ENCODE measurements around the gene RHNO1.

RHNO1 gene

DNA sequence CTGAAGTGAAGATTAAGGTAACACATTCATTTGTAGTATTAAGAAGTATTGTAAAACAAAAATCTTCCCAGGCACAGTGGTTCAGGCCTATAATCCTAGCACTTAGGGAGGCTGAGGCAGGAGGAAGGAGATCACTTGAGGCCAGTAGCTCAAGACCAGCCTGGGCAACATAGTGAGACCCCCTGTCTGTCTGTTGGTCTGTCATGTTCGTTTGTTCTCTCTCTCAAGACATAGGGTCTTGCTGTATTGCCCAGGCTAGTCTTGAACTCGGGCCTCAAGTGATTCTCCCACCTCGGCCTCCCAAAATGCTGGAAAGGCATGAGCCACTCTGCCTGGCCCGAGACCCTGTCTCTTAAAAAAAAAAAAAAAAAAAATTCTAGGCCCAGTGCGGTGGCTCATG is 20.4 kb downstream of the RHNO1 start:
- FAIRE-seq: no peak

DNA sequence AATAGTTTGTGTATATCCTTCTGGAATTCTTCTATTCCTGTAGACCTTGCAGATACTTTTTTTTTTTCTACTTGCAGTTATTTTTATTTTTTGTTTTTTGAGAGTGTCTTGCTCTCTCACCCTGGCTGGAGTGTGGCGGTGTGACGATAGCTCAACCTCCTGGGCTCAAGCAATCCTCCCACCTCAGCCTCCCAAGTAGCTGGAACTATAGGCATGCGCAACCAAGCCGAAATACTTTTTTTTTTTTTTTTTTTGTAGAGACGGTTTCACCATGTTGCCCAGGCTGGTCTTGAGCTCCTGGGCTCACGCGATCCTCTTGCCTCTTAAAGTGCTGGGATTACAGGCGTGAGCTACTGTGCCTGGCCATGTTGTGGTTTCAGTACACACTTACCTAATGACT is 23.6 kb downstream of the RHNO1 start:
- FAIRE-seq (no peak), DNase-seq (ENCODE audit: insufficient read length, low spot score) (no peak)

More for the DNA sequence above, 20.4 kb downstream of the RHNO1 start:
- no peak for DNase-seq (ENCODE audit: insufficient read length, low spot score)

DNA sequence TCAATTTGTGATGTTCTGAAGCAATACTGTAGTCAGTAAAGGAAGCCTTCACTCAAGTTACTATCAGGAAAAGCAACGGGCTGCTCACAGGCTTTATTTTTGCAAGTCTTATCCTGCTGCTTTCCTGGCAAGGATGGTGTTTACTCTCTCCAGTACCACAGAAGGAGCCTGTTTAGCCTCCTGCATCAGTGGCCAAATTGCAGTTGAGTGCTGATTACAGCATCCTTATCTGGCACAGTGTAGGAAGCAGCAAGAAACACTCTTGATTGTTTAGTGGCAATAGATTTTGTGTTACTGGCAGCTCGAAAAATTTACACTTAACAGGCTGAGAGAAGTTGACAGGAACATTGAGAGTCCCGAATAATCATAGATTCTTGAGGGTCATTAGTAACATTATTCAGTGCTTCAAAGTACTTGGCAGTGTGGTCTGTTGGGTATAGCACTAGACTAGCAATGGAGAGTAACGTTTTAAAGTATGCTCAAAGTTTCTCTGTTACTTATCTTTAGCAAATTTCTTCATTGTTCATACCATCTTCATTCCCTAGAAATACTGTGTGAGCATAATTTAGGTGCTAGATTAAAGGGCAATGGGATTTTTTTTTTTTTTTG is 25.4 kb downstream of the RHNO1 start:
- FAIRE-seq: no peak
- no peak for DNase-seq (ENCODE audit: insufficient read length, low spot score)

DNA sequence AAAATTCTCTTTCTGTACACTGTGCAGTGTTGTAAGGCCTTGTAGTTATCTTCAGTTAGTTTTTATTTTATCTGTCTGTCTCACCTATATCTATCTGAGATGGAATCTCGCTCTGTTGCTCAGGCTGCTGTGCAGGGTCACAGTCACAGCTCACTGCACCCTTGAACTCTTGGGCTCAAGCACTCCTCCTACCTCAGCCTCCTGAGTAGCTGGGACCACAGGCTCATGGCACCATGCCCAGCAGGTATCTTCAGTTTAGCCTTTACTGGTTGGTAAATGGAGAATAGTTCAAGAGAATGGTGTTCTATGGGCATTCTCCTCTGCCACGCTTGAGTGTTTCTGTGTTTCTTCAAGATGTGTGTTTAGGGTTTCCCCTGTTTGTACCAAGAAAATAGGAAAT is 27.2 kb downstream of the RHNO1 start:
- no peak for FAIRE-seq
- DNase-seq (ENCODE audit: insufficient read length, low spot score): no peak

DNA sequence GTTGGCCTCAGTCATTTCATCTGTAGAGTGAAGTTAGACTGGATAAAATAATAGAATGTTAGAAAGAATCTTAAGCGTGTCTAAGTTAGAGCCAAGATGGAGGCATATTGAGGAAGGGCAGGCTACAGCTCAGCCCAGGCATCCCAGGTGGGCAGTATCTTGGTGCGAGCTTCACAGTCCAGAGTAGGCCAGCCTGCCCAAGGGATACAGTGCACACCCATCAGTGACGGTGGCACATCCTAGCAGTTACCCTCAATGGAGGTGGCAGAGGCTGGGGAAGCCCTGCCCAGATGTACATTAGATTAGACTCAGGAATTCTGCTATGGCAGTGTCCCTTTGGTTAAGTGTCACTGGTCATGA is 35.2 kb downstream of the RHNO1 start:
- FAIRE-seq (no peak), DNase-seq (ENCODE audit: insufficient read length, low spot score) (no peak)

DNA sequence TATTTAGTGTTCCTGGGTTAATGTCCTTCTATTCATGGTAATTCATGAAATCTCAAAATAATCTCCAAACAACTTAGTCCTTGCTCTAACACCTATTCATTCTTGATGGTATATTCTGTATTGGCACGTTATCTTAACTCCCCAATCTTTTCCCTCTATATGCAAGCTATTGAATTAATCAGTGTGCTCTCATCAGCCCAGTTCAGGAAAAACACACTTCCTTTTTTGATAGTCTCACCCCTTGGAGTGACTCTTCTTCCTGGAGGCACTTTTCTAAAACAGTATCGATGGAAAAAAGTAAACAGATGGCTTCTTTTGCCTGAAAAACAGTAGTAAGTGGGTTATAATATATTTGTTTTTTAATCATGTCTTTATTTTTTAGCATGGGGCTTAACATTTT is 42.2 kb downstream of the RHNO1 start:
- FAIRE-seq: no peak
- no peak for DNase-seq (ENCODE audit: insufficient read length, low spot score)

DNA sequence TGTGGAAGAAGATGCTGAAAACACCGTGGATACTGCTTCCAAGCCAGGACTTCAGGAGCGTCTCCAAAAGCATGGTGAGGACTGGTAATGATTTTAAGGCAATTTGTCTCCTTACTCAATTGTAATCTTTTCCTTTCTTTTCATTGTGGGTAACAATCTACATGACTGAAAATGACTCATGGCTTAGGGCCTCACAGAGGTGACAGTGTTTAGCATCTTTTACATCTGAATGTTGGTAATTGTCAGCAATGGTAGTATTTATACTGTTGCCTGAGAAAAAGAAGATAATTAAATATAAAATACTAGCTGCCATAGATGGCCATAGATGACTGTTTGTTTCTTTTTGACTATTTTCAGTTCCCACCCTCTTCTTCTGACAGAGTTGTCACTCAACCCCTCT is 45.3 kb downstream of the RHNO1 start:
- DNase-seq (ENCODE audit: insufficient read length, low spot score): no peak
- FAIRE-seq: no peak

DNA sequence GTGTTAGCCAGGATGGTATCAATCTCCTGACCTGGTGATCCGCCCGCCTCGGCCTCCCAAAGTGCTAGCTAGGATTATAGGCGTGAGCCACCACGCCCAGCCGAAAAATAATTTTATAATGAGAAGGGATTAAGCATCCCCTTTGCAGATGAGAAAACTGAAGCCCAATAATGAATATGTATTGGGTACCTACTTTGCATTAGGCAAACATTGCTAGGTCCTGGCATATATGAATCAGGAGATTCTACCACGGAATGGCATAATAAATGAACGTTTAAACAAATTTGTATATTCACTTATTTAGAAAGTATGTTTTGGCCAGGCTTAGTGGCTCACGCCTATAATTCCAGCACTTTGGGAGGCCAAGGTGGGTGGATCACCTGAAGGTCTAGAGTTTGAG is 46.0 kb downstream of the RHNO1 start:
- FAIRE-seq (no peak), DNase-seq (ENCODE audit: insufficient read length, low spot score) (no peak)

DNA sequence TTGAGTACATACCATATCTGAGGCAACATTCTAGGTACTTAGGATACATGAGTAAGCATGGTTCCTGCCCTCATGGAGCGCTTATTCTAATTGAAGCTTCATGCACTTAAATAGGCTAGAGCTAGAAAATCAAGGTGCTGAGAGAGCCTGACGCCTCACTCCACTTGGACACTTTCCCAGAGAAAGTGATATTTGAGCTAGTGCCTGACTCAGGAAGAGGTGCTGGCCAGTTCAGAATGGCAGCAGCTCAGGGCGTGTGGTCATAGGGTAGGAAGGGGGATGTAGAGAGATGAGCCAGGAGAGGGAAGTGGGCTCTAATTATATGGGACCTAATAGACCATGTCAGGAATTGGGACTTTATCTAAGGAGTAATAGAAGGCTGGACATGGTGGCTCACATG is 47.0 kb downstream of the RHNO1 start:
- DNase-seq (ENCODE audit: insufficient read length, low spot score) (no peak), FAIRE-seq (no peak)

DNA sequence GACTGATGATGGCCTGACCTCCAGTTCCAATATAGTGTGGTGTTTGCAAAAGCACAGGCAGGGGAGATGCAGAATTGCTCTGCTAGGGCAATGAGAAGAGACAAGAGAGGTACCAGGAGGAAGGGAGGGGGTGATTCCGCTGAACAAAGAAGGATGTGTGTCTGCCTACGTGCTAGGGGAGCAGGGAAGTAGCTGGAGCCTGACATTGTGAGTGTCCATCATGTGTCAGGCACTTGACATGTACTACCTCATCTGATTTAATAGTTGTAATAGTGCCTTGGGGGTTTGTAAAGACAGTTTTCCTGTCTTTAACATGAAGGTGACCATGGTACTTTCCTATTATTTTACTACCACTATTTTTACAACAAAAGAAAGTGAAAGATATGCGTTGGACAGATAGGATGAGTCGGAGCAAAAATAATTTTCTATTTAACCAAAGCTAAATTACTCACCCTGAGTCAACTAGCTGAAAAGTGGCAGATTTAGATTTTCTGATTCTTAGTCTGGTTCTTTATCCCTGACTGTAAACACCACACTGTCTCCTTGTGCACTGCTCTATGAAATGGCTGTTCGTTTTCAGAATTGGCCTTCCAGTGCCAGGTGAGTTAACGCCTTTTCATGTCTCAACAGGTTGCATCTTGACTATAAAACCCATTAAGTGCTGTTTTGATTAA is 48.4 kb downstream of the RHNO1 start:
- no peak for DNase-seq (ENCODE audit: insufficient read length, low spot score)
- no peak for FAIRE-seq

DNA sequence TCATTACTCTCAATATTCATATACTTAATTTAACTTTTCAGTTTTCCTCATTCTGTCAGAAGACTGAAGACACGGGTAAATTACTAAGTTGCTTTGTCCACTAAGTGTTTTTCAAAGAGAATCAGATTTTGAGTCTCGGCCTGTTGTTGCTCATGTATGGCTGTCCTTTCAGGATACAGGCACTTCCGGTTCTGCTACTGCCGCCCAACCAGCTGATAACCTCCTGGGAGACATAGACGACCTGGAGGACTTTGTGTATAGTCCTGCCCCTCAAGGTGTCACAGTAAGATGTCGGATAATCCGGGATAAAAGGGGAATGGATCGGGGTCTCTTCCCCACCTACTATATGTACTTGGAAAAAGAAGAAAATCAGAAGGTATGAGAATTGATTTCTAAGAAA is 53.8 kb downstream of the RHNO1 start:
- no peak for DNase-seq (ENCODE audit: insufficient read length, low spot score)
- no peak for FAIRE-seq

DNA sequence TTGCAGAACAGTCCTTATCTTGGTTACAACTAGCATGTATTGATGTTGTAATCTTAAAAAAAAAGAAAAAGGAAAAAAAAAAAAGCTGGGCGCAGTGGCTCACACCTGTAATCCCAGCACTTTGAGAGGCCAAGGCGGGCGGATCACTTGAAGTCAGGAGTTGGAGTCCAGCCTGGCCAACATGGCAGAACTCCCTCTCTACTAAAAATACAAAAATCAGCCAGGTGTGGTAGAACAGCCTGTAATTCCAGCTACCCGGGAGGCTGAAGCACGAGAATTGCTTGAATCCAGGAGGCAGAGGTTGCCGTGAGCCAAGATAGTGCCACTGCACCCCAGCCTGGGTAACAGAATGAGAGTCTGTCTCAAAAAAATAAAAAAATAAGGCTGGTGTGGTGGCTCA is 56.6 kb downstream of the RHNO1 start:
- no peak for FAIRE-seq
- DNase-seq (ENCODE audit: insufficient read length, low spot score): no peak

DNA sequence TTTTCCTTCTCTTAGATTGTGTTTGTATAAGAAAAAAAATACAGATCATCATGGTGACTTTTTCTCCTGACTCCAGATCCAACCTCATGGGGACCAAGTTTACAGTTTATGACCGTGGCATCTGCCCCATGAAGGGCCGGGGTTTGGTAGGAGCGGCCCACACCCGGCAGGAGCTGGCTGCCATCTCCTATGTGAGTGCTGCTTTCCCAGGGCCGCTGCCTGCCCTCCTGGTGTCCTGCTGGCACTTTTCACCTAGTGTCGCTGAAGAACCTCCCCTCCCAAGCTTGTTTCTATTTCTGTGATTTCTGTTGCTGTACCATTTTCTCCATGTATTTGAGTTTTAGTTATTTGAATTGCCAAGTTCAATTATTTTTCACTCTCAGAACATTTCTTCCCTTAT is 57.3 kb downstream of the RHNO1 start:
- FAIRE-seq (no peak), DNase-seq (ENCODE audit: insufficient read length, low spot score) (no peak)

DNA sequence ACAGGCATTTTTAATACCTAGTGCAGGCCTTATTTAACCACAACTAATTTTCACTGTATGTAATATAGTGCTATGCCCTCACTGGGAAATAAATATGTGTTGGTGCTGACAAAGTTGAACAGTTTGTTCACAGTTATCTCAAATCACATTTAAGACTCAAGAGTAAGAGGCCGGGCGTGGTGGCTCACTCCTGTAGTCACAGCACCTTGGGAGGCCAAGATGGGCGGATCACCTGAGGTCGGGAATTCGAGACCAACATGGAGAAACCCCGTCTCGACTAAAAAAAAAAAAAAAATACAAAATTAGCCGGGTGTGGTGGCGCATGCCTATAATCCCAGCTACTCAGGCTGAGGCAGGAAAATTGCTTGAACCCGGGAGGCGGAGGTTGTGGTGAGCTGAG is 59.3 kb downstream of the RHNO1 start:
- FAIRE-seq: no peak
- no peak for DNase-seq (ENCODE audit: insufficient read length, low spot score)

DNA sequence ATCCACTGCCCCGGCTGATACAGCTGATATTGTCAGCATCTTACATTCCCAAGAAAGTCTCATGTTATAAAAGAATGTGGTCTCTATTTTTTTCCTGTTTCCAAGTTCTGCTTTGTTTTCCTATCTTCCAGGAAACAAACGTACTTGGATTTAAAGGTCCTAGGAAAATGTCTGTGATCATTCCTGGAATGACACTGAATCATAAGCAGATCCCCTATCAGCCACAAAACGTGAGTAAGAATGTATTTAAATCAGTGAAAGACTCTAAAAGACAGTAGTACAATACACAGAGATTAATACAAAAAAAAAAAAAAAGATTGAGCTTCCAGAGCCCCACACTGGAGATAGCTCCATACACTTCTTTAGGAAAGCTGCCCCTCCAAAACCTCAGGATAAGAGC is 60.5 kb downstream of the RHNO1 start:
- DNase-seq (ENCODE audit: insufficient read length, low spot score) (no peak), FAIRE-seq (no peak)
